ENCODE results near the gene RETREG3. TPM values are rescaled to one million over a fixed set of nuclear protein-coding genes. Genes with fewer than 3 reads are reported as not detected.
"Not testable (repeated sequence)": the region's sequence is repeated elsewhere in the genome, so short reads cannot be mapped to it uniquely, and the experiment has no call there.

RETREG3 gene
- total RNA-seq, 3 donors from 2014 or later: 56.4 to 72.2 (median 67.1) TPM

- DNase-seq (no peak), ATAC-seq (no peak)
- no peaks in the 10 kb centered on the region for H3K4me1 ChIP-seq (ENCODE audit: low read depth)
- TF ChIP-seq CTCF (IDR thresholded peaks at IDR 0.05): no peak
- H3K36me3 ChIP-seq (ENCODE audit: low read depth): no peaks in the 10 kb centered on the region
- H3K9me3 ChIP-seq: no peaks in the 10 kb centered on the region
- H3K4me3 ChIP-seq: no peak overlapping the region
- intact Hi-C loops (cut with DNase I, micrococcal nuclease): no loop called here
These were observed 20.3 kb upstream of the RETREG3 start for GRCh38 chr17:42629411-42630009.

GRCh38 chr17:42627032-42627764 lies 18.0 kb upstream of the RETREG3 start:
- H3K36me3 ChIP-seq (ENCODE audit: low read depth); H3K9me3 ChIP-seq; H3K4me3 ChIP-seq; DNase-seq; H3K4me1 ChIP-seq (ENCODE audit: low read depth); intact Hi-C loops (cut with DNase I, micrococcal nuclease); ATAC-seq: not testable (repeated sequence)

GRCh38 chr17:42623732-42624596 lies 14.8 kb upstream of the RETREG3 start:
- Histone ChIP-seq H3K4me1 (ENCODE audit: low read depth) (no peaks in the 10 kb centered on the region), H3K36me3 (ENCODE audit: low read depth) (no peaks in the 10 kb centered on the region), H3K9me3 (no peaks in the 10 kb centered on the region), H3K4me3 (no peak overlapping the region)
- no peak for TF ChIP-seq CTCF (IDR thresholded peaks at IDR 0.05)
- DNase-seq (peak in 1 of 3 donors; percentile 50), ATAC-seq (peak; percentile 96)
- intact Hi-C loops (cut with DNase I, micrococcal nuclease): no loop called here

- no peak for TF ChIP-seq CTCF (IDR thresholded peaks at IDR 0.05)
- H3K4me3 ChIP-seq: no peak overlapping the region
- intact Hi-C loops (cut with DNase I, micrococcal nuclease): no loop called here
- H3K4me1 ChIP-seq (ENCODE audit: low read depth): no peaks in the 10 kb centered on the region
- no peaks in the 10 kb centered on the region for H3K9me3 ChIP-seq
- DNase-seq (no peak), ATAC-seq (no peak)
- no peaks in the 10 kb centered on the region for H3K36me3 ChIP-seq (ENCODE audit: low read depth)
These were observed 14.1 kb upstream of the RETREG3 start for GRCh38 chr17:42623271-42623670.

- H3K4me1 ChIP-seq (ENCODE audit: low read depth); ATAC-seq; DNase-seq; intact Hi-C loops (cut with DNase I, micrococcal nuclease); H3K9me3 ChIP-seq; H3K4me3 ChIP-seq; H3K36me3 ChIP-seq (ENCODE audit: low read depth): not testable (repeated sequence)
These were observed 12.8 kb upstream of the RETREG3 start for GRCh38 chr17:42621987-42622386.

- H3K4me3 ChIP-seq: no peak overlapping the region
- H3K4me1 ChIP-seq (ENCODE audit: low read depth): no peaks in the 10 kb centered on the region
- intact Hi-C loops (cut with DNase I, micrococcal nuclease): no loop called here
- TF ChIP-seq CTCF (IDR thresholded peaks at IDR 0.05): peak; percentile 13
- DNase-seq: peak; percentile 52 to 62 (median 54)
- peak; percentile 92 for ATAC-seq
- H3K36me3 ChIP-seq (ENCODE audit: low read depth): peaks cover 5% of the 10 kb centered on the region
- H3K9me3 ChIP-seq: no peaks in the 10 kb centered on the region
These were observed 9.4 kb upstream of the RETREG3 start for GRCh38 chr17:42618442-42619150.
